Muscle layer of colon (tissue), 2 donors: Measurements from ENCODE around the gene SCNN1G.

Source experiments
- H3K27ac ChIP-seq: one replicate; pipeline ENCODE4 v1.7.0; 2013; ENCODE audit warnings: low read depth, mild to moderate bottlenecking, low read length, moderate library complexity
- H3K27me3 ChIP-seq, 2 donors: one replicate each; pipeline ENCODE4 v1.7.0; 2013; ENCODE audit warnings: low read length in 2 of 2, mild to moderate bottlenecking in 2 of 2; ENCODE audit not compliant: insufficient read depth in 2 of 2, control insufficient read depth in 1 of 2
- H3K36me3 ChIP-seq: one replicate; pipeline ENCODE4 v1.7.0; 2013; ENCODE audit warnings: mild to moderate bottlenecking, low read length; ENCODE audit not compliant: insufficient read depth
- H3K4me1 ChIP-seq: one replicate; pipeline ENCODE4 v1.7.0; 2013; ENCODE audit warnings: mild to moderate bottlenecking, low read length; ENCODE audit not compliant: insufficient read depth
- H3K4me3 ChIP-seq, 2 donors: one replicate each; pipeline ENCODE4 v1.7.0; 2013; ENCODE audit warnings: low read length in 2 of 2, low read depth in 1 of 2, mild to moderate bottlenecking in 1 of 2, moderate library complexity in 1 of 2
- H3K9ac ChIP-seq: one replicate; pipeline ENCODE4 v1.7.0; 2013; ENCODE audit warnings: low read length
- H3K9me3 ChIP-seq: one replicate; pipeline ENCODE4 v1.7.0; 2013; ENCODE audit warnings: mild to moderate bottlenecking, low read length
- donor health status: abdominal sarcoma.
- donor health status: Adenocarcinoma of cecum.

The SCNN1G gene

DNA sequence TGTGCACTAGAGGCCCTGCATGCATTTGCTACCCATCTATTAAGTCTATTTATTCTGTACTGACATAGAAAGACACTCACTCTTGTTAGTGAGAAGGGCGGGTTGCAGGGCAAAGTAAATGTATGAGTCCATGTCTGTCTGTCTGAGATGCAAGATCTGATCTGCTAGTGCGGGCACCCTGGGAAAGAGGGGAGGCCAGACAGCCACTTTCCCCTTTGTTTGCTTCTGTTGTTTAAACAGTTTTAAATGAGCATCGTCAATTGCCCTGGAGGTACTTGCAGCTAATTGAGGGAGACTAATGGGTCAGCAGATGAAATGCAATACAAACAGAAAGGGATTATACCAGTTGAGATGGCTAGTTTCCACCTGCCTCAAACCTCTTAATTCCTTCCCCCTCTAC is 24.9 kb downstream of the SCNN1G start:
- Histone ChIP-seq H3K27me3 (no peaks in the 10 kb centered on the region), H3K27ac (no peak overlapping the region), H3K36me3 (no peaks in the 10 kb centered on the region), H3K4me1 (no peaks in the 10 kb centered on the region), H3K9ac (no peak overlapping the region), H3K9me3 (no peaks in the 10 kb centered on the region), H3K4me3 (no peak overlapping the region)

DNA sequence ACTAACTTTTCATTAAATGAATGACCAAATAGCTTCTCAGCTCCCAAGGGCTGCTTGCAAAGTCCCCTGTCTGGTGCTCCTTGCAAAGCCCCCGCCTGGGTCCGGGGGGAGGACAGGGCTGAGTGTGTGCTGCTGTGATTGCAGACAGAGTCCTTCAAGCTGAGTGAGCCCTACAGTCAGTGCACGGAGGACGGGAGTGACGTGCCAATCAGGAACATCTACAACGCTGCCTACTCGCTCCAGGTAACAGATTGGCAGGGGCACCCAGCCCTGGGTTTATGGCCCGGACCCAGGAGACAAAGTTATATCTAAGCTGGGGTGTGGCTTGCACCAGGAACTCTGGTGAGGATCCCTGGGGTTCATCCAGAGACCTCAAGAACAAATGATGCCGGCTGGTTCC is 27.1 kb downstream of the SCNN1G start:
- no peak overlapping the region for H3K4me3 ChIP-seq
- H3K27me3 ChIP-seq = no peaks in the 10 kb centered on the region
- no peaks in the 10 kb centered on the region for H3K9me3 ChIP-seq
- H3K36me3 ChIP-seq = no peaks in the 10 kb centered on the region
- H3K4me1 ChIP-seq = no peaks in the 10 kb centered on the region
- H3K27ac ChIP-seq = no peak overlapping the region
- no peak overlapping the region for H3K9ac ChIP-seq

DNA sequence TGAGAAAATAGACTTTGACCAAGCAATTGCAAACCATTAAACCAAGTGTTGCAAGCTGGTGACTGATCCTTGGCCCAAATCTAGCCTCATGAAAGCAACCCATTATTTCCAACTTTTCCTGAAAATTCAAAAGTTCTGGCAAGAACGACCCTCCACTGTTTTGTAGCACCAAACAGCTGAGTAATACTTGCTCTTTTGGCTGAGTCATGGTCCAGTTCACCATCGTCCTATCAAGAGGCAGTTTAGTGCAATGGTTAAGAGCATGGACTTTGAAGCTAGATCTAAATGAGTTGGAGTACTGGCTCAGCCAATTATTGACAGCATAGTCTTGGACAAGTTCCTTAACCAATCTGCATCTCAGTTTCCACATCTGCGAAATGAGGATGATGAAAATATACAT is 31.3 kb downstream of the SCNN1G start:
- Histone ChIP-seq H3K27ac (no peak overlapping the region), H3K4me1 (no peaks in the 10 kb centered on the region), H3K9ac (no peak overlapping the region), H3K4me3 (no peak overlapping the region), H3K27me3 (no peaks in the 10 kb centered on the region), H3K9me3 (no peaks in the 10 kb centered on the region), H3K36me3 (no peaks in the 10 kb centered on the region)

DNA sequence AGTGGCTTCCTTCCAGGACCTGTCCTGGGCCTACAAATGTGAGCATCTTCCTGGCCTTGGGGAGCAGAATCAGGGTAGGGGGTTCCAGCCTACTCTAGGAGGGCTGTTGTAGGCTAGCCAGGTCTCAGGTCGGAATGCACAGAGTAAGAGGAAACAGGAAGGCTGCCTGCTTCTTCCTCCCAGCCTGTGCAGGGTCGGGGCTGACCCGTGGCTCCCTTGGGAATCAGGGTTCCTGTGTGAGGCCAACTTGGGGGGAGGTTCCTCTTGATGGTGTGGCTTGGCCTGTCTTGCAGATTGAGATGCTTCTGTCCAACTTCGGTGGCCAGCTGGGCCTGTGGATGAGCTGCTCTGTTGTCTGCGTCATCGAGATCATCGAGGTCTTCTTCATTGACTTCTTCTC is 32.3 kb downstream of the SCNN1G start:
- no peaks in the 10 kb centered on the region for H3K4me1 ChIP-seq
- H3K36me3 ChIP-seq = no peaks in the 10 kb centered on the region
- H3K4me3 ChIP-seq = no peak overlapping the region
- no peak overlapping the region for H3K27ac ChIP-seq
- H3K9me3 ChIP-seq = no peaks in the 10 kb centered on the region
- H3K9ac ChIP-seq = no peak overlapping the region
- no peaks in the 10 kb centered on the region for H3K27me3 ChIP-seq

DNA sequence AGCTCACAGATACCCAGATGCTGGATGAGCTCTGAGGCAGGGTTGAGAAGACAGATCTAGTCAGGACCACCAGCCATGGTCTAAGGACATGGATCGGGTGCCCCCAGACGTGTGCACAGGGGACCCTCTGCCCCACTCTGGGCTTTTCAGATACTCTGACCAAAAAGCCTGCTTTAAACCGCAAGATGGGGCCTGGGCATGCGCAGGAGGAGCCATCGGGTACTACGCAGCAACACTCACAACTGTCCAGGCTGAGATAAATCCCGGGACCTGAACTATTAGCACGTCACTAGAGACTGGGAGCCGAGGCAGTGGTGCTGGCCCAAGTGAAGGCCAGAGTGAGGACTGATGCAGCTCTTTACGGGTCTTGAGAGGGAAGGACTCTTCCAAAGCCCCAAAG is 32.9 kb downstream of the SCNN1G start:
- Histone ChIP-seq H3K36me3 (no peaks in the 10 kb centered on the region), H3K9ac (no peak overlapping the region), H3K27me3 (no peaks in the 10 kb centered on the region), H3K9me3 (no peaks in the 10 kb centered on the region), H3K4me3 (no peak overlapping the region), H3K27ac (no peak overlapping the region), H3K4me1 (no peaks in the 10 kb centered on the region)

DNA sequence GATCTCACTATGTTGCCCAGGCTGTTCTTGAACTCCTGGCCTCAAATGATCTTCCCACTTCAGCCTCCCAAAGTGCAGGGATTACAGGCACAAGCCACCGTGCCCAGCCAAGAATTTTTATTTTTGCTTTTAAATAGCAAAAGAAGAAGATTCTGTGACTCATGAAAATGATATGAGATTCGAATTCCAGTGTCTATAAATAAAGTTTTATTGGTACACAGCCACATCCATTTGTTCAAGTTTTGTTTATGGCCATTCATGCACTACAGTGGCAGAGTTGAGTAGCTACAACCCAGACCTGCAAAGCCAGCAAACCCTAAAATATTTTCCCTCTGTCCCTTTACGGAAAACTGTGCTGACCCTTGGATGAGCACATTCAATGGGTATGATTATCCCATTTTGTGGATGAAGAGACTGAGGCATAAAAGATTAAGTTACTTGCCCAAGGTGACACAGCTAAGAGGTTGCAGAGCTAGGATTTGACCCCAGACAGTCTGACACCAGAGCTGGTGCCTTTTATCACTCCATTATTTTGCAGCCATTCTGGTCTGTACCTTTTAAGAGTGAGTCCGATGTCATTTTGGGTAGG is 34.2 kb downstream of the SCNN1G start:
- no peaks in the 10 kb centered on the region for H3K36me3 ChIP-seq
- no peaks in the 10 kb centered on the region for H3K27me3 ChIP-seq
- no peaks in the 10 kb centered on the region for H3K9me3 ChIP-seq
- no peak overlapping the region for H3K9ac ChIP-seq
- no peaks in the 10 kb centered on the region for H3K4me1 ChIP-seq
- H3K4me3 ChIP-seq = no peak overlapping the region
- H3K27ac ChIP-seq = no peak overlapping the region

DNA sequence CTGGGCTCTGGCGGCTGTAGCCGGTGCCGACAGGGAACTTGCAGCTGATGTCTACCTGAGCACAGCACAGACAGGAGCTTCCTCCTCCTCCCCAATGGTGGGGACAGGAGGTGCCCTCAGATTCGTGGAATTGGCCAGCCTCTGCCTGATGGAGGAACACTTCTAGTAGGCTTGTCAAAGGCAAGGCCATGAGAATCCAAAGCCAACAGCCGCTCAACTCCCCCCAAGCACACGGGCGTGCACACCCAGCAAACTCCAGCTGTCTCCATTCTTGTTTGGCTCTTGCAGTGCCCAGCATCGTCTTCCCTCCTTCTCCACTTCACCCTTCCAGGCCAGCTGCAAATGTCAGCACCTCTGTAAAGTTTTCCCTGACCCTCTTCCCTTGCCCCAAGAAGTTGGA is 35.1 kb downstream of the SCNN1G start:
- Histone ChIP-seq H3K9me3 (no peaks in the 10 kb centered on the region), H3K4me3 (no peak overlapping the region), H3K27ac (no peak overlapping the region), H3K9ac (no peak overlapping the region), H3K36me3 (no peaks in the 10 kb centered on the region), H3K27me3 (no peaks in the 10 kb centered on the region), H3K4me1 (no peaks in the 10 kb centered on the region)

DNA sequence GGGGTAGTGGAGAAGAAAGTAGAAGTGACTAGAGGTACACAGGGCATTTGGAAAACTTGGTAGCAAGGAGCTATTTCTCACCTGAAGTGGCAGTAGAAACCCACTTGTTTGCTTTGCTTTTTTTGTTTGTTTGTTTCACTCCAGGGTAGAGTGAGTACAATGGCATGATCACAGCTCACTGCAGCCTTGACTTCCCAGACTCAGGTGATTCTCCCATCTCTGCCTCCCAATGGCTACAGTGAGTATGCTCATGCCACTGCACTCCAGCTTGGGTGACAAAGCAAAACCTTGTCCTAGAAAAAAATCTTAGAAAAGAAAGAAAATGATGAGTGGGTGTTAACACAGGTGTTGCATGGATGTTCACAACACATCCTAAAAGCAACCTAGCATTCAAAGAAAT is 40.4 kb downstream of the SCNN1G start:
- no peaks in the 10 kb centered on the region for H3K4me1 ChIP-seq
- no peaks in the 10 kb centered on the region for H3K27me3 ChIP-seq
- no peaks in the 10 kb centered on the region for H3K36me3 ChIP-seq
- H3K27ac ChIP-seq = no peak overlapping the region
- H3K9ac ChIP-seq = no peak overlapping the region
- H3K4me3 ChIP-seq = no peak overlapping the region
- H3K9me3 ChIP-seq = no peaks in the 10 kb centered on the region

DNA sequence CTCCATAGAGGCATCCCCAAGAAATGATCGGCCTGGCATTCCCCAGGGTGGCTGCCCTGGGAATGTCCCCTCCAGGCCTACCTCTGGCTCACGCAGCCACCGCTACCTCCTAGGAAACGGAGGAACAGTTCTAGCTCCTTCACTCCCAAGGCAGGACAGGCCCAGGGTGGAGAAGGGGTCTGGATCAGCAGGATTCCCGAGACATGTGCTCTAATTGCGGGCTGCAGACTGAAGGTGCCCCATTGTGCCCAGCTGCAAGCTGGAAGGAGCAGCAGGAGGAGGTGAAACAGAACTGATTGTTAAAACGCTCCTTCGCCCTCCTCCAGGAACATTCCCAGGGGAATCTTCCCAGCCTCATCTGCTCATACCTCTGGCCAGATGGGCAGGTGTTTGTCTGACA is 40.8 kb downstream of the SCNN1G start:
- Histone ChIP-seq H3K27me3 (no peaks in the 10 kb centered on the region), H3K27ac (no peak overlapping the region), H3K9ac (no peak overlapping the region), H3K4me3 (no peak overlapping the region), H3K9me3 (no peaks in the 10 kb centered on the region), H3K36me3 (no peaks in the 10 kb centered on the region), H3K4me1 (no peaks in the 10 kb centered on the region)

DNA sequence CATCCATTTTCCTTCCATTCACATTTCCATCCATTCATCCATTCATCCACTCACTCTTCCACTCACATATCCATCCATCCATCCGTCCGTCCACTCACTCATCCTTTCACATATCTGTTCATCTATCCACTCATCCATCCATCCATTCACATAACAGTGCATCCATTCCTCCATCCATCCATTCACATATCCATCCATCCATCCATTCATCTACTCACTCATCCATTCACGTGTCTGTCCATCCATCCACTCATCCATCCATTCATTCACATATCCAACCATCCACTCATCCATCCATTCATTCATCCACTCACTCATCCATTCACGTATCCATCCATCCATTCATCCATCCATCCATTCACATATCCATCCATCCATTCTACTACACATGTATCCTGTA is 42.6 kb downstream of the SCNN1G start:
- no peak overlapping the region for H3K9ac ChIP-seq
- no peaks in the 10 kb centered on the region for H3K27me3 ChIP-seq
- H3K4me3 ChIP-seq = no peak overlapping the region
- H3K9me3 ChIP-seq = no peaks in the 10 kb centered on the region
- no peak overlapping the region for H3K27ac ChIP-seq
- H3K4me1 ChIP-seq = no peaks in the 10 kb centered on the region
- H3K36me3 ChIP-seq = no peaks in the 10 kb centered on the region

DNA sequence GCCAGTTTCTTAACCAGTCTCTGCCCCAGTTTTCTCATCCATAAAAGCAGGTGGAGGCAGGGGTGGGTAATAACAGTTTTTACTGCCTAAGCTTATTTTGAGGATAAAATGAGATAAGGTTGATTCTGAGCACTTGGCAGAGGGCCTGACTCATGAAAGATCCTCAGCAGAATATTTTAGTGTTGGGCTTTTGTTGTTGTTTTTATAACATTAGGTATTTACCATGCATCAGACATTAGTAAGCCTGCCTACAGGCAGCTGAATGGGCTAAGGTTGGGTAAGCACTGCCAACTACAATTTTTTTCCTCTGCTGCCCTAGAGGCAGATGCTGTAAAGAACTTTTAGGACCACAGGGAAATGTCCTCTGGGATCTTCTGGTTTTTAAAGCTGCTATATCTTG is 43.1 kb downstream of the SCNN1G start:
- no peaks in the 10 kb centered on the region for H3K36me3 ChIP-seq
- H3K9me3 ChIP-seq = no peaks in the 10 kb centered on the region

DNA sequence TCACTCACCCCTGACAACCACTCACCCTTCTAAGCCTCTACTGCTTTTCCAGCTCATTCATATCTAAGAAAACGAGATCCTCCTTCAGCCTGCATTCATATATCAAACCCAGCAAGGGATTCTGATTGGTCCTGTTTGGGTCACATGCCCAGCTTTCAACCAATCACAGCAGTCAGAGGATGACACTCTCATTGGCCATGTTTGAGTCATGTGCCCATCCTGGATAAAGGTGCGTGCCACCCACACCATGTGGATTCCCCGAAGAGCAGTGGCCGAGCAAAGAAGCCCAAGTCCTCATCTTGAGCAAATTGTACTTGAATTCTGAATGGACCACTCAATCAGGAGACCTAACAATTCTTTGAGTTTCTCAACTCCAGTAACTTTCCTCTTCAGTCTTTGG is 45.0 kb downstream of the SCNN1G start:
- Histone ChIP-seq H3K27ac (no peak overlapping the region), H3K27me3 (no peaks in the 10 kb centered on the region), H3K9me3 (no peaks in the 10 kb centered on the region), H3K36me3 (no peaks in the 10 kb centered on the region), H3K4me1 (no peaks in the 10 kb centered on the region), H3K9ac (no peak overlapping the region), H3K4me3 (no peak overlapping the region)

More for the DNA sequence above, 43.1 kb downstream of the SCNN1G start:
- H3K4me3 ChIP-seq = no peak overlapping the region
- no peaks in the 10 kb centered on the region for H3K4me1 ChIP-seq
- H3K9ac ChIP-seq = no peak overlapping the region
- H3K27me3 ChIP-seq = no peaks in the 10 kb centered on the region
- H3K27ac ChIP-seq = no peak overlapping the region
